GM19324 (cell line): ENCODE data around the gene AFDN.

Experiments
- ATAC-seq: cut with Tn5 transposase; IDR thresholded peaks from one replicate; pipeline ENCODE4 v1.9.1; 2021; ENCODE audit warnings: mild to moderate bottlenecking, moderate library complexity; ENCODE audit not compliant: unreplicated experiment, low FRiP score

AFDN gene

DNA sequence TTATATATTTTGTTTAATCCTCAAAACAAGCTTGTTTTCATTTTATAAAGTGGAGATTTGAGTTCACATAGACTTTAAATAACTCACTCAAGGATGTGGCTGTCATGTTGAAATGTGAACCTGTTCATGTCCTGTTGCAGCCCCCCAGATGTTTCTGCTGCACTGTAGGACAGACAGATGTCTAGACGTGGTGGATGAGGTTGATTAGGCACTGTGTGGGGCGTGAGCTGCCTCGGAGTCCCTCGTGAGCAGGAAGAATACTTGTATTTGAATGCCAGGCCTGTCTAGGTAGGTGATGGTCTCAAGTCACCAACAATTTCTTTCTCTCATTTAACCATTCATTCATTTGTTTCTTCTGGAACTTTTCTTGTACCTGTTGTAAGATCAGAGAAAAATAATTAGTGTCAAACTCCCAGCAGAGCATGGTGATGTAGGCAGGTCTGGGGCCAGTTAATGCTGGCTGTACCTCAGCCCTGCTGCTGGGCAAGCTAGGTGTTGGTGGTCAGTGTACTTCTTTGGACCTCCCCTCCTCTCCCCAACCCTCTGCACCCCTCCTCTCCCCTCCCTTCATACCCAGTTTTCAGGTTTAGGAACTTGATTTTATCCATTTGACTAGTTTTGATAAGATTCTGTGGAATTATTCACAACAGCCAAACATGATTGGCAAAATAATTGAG lies 34.0 kb downstream of the AFDN start:
- ATAC-seq = no peak

DNA sequence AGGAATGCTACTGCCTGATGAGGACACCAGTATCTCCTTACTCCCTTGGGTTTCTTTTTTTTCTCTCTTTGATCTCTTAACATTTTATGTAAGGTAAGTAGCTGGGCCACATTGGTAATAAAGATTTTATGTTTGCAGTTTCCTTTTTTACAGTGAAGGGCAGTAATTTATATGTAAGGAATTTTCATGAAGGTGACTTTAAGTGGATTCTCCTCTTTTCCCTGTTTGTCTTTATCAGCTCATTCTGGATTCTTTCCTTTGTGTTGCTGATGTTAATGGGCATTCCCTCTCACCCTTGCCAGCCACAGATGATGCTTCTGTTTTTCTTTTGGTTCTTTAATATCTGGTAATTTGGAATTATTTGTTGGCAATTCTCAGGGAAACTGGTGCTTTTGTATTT lies 34.7 kb downstream of the AFDN start:
- ATAC-seq = no peak

DNA sequence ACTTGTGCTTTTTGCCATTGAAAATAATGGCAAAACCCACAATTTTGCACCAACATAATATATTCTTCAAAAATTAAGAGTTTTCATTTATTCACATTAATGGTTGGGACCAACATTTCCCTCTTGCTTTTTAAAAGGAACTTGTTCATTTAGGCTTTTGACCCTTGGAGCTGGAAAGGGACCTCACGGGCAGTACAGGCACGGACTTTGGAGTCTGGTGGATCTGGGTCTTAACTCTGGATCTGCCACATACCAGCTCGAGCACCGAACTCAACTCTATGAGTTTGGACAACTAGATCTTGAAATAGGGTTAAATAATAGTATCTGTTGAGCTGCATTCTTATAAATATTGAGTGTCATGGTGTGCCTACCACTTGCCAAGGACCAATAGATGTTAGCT lies 37.2 kb downstream of the AFDN start:
- no peak for ATAC-seq

DNA sequence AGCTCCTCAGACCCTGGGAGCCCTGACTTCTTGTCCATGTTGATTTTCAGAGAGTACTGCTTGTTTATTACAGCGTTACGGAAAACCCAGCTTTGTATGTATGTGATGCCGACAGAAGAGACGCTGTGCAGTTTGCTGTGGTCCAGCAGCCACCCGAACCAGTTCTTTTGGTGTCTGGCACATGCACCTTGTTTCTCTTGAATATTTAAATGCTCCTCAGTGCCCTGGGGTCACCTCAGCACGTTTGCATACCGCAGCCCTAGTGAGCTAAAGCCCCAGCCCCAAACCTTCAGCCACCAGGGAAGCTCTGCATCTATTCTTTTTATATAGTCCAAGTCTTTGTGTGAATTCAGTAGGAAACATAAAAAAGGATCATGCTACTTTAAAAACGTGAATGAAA lies 39.9 kb downstream of the AFDN start:
- no peak for ATAC-seq

DNA sequence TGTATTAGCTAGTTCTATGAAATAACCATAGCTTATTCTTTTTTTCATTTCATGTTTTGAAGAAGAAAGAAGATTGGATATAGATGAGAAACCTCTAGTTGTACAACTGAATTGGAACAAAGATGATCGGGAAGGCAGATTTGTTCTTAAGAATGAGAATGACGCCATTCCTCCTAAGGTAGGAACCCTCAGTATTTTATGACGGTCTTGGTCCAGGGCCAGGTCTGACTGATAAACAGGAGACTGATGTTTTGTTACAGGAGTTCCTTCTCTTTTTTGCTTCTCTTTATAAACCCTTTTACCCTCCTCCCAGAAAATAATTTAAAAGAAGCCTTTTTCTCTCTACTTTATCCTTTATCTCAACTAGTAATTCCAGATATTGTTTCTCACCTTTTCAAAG lies 43.6 kb downstream of the AFDN start:
- no peak for ATAC-seq

DNA sequence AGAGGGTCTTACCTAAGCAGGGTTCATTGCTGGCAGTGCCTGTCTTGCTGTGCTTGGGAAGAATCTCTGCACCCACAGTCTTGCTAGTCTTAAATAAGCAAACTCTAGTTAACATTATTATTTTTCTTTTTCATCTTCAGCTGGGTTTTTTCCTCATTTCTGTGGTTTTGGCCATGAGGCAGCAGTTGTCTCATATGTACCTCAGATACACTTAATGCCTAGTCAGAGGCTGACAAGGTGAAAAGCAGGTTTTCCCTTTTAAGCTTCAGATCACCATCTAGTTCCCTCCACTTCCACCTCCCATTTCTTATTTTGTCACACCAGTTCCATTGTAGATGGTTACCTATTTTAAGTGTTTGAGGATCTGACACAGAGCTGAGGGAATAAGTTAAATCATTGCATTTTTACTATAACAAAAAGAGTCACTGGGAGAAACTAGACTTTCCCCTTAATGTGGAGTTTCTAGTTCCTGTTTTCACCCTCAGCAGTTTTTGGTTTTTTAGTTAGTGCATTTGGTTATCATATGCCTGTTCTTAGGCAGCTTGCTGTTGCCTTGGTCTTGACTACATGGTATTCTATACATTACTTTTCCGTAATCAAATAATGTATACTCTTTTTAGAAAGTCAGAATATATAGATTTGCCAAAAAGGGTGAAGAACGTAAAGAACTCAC lies 46.0 kb downstream of the AFDN start:
- peak; percentile 58 for ATAC-seq

DNA sequence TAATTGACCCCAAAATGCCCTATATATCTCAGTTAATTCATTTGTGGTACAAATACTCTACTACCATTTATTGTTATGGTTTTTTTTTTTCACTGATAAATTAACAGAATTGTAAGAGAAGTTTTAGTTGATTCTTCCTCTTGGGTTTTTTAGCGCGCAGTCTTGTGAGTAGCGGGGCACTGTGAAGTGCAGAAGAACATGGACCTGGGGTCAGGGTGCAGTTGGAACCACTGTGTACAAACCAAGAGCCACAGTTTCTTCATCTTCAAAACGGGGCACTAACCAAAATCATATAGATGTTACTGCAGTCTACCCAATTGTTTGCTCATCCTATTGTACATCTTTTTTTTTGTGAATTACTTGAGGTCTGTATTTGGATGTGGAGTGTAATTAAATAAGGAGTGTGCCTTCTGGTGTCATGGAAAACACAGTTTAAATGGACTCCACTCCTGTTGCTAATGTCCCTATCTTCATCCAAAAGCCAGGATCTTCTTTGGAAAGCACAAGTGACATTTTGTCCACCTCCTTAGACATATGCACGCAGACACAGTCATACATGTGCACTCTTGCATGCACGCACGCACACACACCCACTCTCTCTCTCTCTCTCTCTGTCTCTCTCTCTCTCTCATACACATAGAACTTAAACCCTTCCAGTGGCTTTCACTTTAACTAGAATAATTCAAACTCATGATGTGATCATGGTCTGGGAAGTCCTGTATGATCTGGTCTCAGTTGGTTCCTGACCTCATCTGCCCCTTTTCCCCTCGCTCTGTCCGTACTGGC lies 51.5 kb downstream of the AFDN start:
- no peak for ATAC-seq

DNA sequence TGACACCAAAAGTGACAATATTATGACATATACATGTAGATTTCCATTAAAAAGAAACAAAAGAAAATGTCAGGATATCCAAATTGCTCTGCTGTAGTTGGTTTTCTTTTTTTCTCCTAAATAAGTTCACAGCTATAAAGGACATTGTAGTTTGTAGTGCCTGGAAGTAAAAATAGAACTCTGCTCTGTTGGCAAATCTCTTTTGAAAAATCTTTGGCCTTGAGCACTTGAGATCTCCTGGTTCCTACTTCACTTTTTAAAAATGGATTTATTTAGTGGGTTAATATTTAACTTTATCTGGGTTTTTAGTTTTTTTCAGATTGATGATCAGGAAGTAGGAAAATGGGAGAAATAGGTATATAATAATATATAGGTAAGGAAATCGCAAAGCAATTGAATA lies 52.9 kb downstream of the AFDN start:
- ATAC-seq = no peak

DNA sequence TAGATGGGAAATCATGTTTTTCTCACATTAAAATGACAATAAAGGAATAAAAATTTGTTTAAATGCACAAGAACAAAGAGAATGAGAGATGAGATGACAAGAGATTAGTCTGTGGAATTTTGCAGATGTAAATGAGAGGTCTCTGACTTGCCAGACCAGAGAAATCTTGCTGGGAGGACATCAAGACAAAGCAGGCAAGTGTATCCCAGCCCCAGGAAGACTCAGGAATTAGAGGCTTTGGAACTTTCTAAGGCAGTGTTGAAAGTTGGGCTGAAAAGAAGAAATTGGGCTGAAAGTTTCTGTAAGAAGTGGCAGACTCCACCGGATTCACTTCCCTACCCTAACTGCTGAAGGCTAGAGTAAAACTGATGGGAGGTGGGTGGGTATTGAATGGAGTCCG lies 54.6 kb downstream of the AFDN start:
- no peak for ATAC-seq

DNA sequence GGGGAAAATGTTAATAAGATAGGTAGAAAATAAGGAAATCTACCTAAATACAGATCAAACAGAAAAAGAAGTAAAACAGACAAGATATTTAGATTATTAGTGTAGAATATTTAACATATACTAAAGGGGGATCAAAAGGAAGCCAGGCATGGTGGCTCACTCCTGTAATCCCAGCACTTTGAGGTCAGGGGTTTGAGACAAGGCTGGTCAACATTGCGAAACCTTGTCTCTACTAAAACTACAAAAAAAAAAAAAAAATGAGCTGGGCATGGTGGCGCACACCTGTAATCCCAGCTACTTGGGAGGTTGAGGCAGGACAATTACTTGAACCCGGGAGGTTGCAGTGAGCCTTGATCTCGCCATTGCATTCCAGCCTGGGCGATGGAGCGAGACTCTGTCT lies 55.5 kb downstream of the AFDN start:
- ATAC-seq = no peak

DNA sequence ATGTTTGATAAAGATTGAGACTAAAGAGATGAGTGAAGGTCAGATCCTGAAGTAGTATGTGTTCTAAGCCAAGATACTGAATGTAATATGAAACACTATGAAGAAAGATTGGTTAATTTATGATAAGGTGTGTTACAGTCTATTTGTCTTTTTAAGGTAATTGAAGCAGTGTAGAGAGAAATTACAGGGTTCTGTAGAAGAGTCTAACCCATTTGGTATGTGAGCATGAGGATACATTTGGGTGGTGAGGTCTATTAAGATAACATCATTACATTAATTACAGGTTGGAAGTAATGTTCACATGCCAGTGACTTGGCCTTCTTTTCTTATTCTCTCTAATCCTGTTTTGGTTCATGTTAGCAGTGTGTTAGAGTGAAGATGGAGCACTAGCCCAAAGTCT lies 61.4 kb downstream of the AFDN start:
- no peak for ATAC-seq

DNA sequence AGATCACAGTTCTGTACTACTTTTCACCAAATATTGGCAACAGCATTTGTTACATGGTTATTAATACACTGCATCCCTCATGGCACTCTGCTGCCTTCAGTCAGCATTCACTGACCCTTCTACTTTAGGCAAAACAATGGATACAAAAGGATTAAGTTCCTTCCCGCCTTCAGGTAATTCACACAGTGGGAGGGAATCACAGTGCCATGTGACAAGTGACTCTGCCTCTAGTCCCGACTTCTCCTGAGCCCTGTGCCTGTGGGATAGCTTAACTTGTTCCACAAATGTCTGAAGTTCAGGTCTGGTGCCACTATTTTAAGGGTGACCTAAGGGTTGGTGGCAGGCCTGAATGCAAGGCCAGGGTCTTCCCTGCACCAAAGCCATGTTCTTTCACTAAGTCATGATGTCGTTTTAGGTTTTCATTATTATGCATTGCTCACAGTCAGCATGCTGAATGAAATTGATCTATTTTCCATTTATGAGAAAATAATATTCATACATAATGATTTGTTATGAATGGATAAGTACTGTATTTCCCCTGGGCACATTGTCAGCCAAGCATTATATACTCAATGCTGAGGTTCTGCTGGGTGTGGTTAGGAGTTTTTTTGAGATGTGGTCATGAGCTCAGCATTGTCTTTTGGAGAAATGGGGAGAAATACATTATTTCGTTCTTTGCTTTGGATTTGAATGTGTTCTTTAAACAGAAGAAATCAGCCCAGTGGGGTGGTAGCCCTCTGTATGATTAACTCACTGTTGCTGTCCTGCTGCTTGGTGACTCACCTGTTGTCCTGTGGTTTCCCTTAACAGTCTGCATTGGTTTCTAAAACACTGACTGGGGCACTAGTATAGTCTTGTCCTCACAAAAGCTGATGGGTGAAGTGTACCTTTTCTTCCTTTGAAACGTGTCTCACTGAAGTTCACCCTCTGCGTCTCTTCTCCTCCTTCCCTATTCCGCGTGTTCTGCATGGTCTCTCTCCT lies 66.4 kb downstream of the AFDN start:
- peak; percentile 71 for ATAC-seq

DNA sequence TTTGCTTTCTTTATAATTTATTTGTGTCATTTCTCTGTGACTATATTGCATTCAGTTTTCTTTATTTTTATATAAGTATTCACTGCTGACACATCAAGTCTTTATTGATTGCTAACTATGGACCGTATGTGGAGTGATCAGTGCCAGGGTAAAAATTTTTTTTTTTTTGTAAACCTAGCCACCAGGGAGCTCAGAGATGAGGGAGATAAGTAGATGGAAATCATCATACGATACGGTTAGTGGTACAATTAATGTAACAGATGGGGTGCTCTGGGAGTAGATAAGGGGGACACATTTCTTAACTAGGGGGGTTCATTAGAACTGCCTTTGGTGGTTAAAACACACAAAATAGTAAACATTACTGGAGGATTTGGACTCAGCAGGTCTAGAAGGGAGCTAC lies 68.3 kb downstream of the AFDN start:
- ATAC-seq = no peak

DNA sequence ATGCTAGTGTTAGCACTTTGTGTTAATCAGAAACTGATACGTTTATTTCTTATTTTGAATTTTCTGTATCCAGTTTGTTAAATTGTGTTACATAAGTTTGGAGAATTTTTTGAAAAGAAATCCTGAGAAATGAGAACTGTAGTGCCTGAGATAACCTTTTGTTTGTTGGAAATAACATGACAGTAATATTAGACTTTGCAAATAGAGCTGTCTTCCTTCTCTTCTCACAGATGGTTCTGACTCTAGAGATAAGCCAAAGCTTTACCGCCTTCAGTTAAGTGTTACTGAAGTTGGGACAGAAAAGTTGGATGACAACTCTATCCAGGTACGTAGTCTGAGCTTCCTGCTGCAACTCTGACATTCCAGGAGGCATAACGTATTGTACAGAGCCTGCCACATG lies 69.9 kb downstream of the AFDN start:
- no peak for ATAC-seq

DNA sequence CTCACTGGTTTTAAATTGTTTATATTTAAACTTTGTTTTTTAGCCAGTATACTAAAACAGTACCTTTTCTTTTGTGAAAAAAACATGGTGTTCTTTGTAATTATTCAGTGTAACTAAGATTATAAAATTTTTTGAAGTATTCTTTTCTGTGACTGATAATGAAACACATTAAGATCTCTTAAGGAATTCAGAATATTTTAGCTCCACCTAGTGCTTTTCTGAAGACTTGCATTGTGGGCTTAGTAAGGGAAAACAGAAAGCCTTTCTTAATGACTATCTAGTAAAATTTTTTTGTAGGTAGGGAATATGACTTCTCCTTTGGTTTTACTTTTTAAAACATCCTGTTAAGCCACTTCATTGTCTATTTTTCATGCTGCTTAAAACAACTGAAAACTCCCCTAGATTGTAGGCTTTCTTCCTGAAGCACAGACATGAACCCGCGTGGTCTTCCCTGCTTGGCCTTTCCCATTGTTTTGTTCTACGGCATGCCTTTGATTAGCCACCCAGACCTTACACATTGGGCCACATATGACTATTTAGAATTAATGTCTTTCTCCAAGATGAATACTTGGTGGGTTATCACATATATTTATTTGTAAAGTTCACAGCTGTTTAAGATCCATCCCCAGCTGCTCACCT lies 72.1 kb downstream of the AFDN start:
- ATAC-seq = no peak

DNA sequence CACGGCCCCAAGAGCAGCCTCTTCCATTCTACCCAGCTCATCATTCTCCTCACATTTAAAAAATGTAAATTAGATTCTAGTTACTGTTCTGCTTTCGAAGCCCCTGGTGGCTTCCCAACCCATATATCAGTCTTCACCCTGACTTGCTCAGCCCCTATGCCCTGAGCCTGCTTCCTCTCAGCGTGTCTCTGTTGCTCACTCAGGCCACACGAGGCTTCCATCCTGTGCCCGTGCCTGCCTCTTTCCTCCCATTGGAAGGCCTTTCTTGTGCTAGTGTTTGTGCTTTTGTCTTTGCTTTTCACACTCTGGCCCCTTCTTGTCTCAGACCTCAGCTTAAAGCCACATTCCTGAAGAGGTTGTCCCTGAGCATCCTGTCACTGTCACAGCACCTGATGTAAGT lies 78.1 kb downstream of the AFDN start:
- no peak for ATAC-seq

DNA sequence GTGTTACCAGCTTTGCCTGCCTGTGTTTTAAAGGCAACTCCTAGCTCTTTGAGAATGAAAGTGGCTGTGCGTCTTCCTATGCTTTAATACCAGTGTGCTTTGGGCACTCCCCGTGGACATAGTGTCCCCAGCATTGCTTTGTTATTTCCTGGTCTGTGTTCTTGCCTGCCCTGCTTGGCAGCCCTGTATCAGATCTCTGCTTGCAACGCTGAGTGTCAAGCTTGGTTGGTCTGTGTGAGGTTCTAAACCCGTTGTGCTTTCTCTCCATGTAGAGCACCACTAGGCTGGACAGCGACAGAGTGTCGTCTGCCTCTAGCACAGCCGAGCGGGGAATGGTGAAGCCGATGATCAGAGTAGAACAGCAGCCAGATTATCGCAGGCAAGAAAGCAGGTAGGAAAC lies 80.2 kb downstream of the AFDN start:
- ATAC-seq = no peak

DNA sequence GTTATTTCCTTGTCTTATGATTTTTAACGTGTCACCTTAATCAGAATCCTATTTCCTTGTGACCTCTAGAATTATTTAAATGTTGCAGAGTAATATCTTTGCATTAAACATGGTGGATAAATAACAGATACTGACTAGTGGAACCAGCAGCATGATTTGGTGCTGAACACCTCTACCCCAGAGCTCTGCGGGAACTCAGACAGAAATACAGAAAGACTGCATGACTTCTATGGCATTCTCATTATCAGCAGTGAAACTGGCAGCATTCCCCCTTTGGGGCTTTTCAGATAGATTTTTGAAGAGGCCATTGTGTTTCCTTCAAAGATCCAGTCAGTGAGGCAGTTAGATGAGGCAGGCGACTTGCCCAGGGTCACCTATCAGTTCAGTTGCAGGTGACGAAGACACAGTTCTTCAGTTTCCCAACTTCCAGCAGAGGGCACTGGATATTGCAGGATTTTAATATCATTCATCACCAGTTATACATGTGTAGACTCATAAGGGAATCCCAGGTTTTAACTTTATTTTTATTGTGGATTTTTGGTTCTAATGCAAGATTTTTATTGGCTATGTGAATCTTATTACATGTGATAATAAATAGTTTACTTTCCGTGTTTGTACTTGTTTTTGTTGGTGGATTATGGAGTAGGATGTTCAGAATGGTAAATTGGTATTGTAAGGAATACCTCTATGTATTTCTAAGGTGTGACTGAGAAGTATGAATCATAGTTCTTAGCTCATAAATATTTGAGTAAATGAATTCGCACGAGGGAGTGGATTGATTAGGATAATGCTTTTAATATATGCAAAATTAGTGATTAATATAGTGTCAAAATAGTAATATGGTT lies 81.3 kb downstream of the AFDN start:
- no peak for ATAC-seq

DNA sequence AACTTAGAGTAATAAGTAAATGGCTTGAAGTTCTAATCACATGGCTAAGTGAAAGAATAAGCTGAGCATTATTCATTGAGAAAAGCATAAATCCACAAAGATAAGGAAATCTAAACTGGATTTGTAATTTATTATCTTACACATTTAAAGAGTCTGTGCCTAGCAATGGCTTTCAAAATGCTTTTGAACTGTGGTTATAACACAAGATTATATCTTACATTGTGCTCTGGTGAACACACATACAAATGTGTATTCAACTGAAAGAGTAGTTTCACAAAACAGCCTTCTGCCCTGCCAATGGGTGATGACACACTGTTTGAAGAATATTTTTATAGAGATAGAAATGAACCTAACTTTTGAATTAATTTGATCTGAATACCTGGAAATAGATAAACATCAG lies 83.3 kb downstream of the AFDN start:
- ATAC-seq = no peak
